Fibroblast of skin of right biceps (primary cell): Measurements from ENCODE around the gene SGSH.

ENCODE experiments used
- DNase-seq: peaks from one replicate; pipeline ENCODE4 v3.0.0-alpha.2; 2013

Gene SGSH

GRCh38 chr17:80182118-80182844 lies 37.9 kb downstream of the SGSH start:
- no peak for DNase-seq

- no peak for DNase-seq
Observed at GRCh38 chr17:80181431-80181830, 38.7 kb downstream of the SGSH start.

DNA sequence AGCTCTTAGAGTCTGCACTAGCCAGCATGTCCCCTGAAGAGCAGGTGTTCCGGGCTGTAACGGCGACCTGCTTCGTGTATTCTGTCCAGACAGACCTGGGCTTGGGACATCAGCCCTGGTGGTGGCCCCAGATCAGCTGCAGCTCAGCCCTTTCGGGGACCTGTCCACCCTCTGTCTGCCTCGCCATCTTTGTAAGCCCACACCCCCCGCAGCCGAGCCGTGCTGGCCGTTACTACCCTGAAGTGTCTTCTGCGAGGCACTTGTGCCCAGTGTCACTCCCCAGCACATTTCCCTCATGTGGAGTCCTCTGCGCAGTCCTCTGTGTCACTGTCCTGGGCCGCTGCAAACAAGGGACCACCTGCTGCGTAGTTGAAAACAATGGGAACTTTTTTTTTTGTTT lies 39.9 kb downstream of the SGSH start:
- no peak for DNase-seq

DNA sequence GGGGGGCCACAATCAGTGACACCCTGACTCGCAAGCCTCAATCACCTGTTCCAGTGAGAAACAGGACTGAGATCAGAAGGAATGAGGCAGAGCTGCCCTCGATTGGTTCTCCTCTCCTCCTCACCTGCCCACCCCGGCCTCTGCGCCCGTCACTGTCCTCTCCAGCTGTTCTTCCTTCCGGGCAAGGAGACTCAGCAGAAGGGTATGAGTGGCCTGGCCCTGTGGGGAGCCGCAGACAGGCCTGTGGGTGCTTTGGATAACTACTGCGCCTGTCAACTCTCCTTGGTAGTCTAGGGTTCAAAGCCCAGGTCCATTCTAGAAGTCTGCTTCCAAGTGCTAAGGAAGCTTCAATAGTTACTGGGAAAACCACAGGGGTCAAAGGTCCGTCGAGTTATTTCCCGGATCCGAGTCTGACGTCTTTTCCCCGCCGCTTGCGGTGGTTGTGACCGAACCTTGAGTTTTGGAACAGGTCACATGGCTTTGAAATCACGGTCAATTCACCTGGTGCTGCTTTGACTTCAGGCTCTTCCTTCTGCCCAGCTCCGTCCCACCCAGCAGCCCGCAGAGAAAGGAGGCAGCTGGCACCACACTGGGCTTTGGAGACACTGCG lies 42.0 kb downstream of the SGSH start:
- DNase-seq, result no peak

- DNase-seq, result no peak
Observed at GRCh38 chr17:80176757-80177156, 43.4 kb downstream of the SGSH start.

DNA sequence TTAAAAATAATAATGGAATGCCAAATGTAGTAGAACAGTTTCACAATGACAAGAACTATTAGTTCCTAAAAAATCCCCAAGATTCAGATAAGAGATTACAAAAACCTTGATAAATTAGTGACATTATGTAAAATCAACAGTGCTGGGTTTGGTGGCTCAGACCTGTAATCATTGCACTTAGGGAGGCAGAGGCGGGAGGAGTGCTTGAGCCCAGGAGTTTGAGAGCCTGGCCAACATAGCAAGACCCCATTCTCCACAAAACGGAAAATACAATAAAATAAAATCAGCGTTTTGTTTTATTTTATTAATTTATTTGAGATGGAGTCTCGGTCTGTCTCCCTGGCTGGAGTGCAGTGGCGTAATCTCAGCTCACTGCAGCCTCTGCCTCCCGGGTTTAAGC lies 46.2 kb downstream of the SGSH start:
- DNase-seq, result no peak

GRCh38 chr17:80173126-80173525 lies 47.0 kb downstream of the SGSH start:
- DNase-seq, result no peak

DNA sequence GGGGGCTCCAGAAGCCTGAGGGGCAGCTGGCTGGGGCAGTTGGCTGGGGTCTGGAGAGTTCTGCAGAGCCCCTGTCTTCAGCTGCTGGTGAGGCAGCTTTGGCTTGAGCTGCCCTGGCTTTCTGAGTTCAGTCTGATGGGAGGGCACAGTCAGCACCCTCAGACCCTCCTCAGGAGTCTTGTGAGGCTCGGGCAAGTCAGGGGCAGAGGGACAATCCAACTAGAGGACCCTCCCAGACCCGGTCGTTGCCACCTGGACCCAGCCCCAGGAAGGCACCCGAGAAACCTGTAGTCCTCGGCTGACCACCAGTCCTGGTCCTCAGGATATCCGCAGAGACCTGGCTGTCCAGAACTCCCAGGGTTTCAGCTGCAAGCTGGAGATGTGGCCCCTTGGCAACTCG lies 48.5 kb downstream of the SGSH start:
- no peak for DNase-seq

DNA sequence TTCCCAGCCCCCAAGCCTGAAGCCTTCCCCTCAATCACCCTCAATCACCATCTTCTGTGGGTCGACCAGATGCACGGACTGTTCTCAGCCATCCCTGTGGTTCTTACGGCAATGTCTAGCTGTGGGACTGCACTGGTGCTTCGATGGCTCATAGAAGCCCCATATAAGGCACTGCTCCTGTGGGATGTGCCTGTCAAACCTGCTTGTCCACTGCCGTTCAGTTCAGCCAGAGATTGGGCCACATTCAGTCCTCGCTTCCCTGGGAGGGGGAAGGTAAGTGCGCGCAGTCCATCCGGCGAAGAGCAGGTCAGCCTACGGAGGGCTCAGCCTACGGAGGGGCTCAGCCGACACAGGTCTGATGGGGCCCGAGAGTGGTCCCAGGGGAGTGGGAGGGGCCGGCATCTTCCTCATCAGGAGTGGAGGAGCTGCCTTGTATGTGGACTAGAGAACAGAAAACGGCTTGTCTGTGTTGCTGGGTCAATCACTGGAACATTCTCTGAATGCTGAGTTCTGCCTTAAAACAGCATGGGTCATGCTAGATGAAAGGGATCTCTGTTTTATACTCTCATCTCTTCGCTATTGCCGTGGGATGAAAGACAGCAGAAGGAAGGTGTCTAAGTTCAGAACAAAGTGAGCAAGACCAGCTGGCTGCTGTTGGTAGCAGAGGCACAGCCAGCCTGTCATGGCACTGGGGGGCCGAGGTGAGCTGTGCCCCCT lies 50.2 kb downstream of the SGSH start, which contains the start of gene CARD14:
TSS of gene CARD14 (plus strand) at position 247 of the 717 bp plus-strand sequence. CDS start 11,409 bp downstream, outside the sequence.
- no peak for DNase-seq

DNA sequence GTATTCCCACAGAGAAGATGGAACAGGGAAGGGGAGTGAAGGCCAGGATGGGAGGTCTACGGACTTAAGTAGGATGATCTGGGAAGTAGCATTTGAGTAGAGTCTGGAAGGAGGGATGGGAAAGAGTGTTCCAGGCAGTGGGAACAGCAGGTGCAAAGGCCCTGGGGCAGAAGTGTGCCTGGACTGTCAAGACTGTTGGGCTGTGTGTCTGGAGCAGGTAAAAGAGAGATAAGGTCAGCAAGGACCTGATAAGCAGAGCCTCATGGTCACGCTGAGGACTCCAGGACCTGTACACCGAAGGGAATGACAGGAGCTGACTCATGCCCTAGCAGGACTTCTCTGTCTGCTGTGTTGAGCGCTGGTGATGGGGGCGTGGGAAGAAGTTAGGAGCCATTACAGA lies 51.0 kb downstream of the SGSH start:
- DNase-seq, result no peak

GRCh38 chr17:80168371-80168770 lies 51.8 kb downstream of the SGSH start:
- no peak for DNase-seq

GRCh38 chr17:80166446-80166845 lies 53.7 kb downstream of the SGSH start:
- no peak for DNase-seq

- no peak for DNase-seq
Observed at GRCh38 chr17:80164185-80164584, 55.9 kb downstream of the SGSH start.

DNA sequence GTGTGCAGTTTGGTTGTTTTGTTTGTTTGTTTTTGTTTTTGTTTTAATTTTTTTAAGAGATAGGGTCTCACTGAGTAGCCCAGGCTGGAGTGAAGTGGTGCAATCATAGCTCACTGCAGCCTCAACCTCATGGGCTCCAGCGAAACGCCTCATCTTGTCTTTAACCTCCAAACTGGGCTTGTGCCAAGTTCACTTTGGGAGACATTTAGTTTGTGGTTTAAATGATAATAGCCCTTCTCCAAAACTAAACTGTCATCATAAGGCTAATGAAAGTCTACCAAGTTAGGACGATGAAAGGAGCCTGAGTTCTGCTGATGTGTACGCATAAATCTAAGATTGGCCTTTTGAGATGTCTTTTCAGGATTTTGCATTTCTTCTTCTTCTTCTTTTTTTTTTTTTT lies 56.8 kb downstream of the SGSH start:
- peak; percentile 24 for DNase-seq

- no peak for DNase-seq
Observed at GRCh38 chr17:80160536-80160935, 59.6 kb downstream of the SGSH start.
